H1 (cell line): Measurements from ENCODE around the gene MYLK4. TPM values are rescaled to one million over a fixed set of nuclear protein-coding genes. Genes with fewer than 3 reads are reported as not detected.

Experiments used
- CTCF ChIA-PET: fragments of 300-600 bp; sonication (Branson Sonifier 250); formaldehyde crosslinking; loops from one replicate; lab custom pipeline; 2021; ENCODE audit not compliant: partially characterized antibody; lab: Charles Lee
- POLR2A ChIA-PET: fragments of 300-600 bp; sonication (Branson Sonifier 250); formaldehyde crosslinking; loops from one replicate; lab custom pipeline; 2021; ENCODE audit warnings: inconsistent platforms; ENCODE audit not compliant: partially characterized antibody; lab: Charles Lee
- DNase-seq, 2 experiments: peaks; one replicate each; pipeline versions ENCODE4 v3.0.0 to v3.0.0-alpha.2; 2010 to 2022; ENCODE audit warnings: low spot score in 2 of 2, low read depth in 1 of 2, mixed read lengths in 1 of 2
- FAIRE-seq: peaks from 2 replicates; lab custom pipeline; 2011; peaks lifted over from hg19 to GRCh38; lab: Jason Lieb, UNC
- H2AFZ ChIP-seq: 2 replicates; pipeline ENCODE4 v1.8.1; 2012; ENCODE audit warnings: low read length, inconsistent platforms
- H2AK5ac ChIP-seq: 2 replicates; pipeline ENCODE4 v1.6.1; 2013; ENCODE audit warnings: low read depth, low read length
- H2BK120ac ChIP-seq: replicated peaks from 2 replicates; pipeline ENCODE3; 2013; ENCODE audit warnings: low read depth, low read length, inconsistent platforms
- H2BK12ac ChIP-seq: 2 replicates; pipeline ENCODE4 v1.6.1; 2013; ENCODE audit warnings: low read depth, low read length
- H2BK15ac ChIP-seq: 2 replicates; pipeline ENCODE4 v1.6.1; 2013; ENCODE audit warnings: low read length
- H2BK20ac ChIP-seq: 2 replicates; pipeline ENCODE4 v1.6.1; 2013; ENCODE audit warnings: low read length
- H2BK5ac ChIP-seq: 2 replicates; pipeline ENCODE4 v1.6.1; 2013; ENCODE audit warnings: low read depth, low read length
- H3K14ac ChIP-seq: 2 replicates; pipeline ENCODE4 v1.6.1; 2013; ENCODE audit warnings: inconsistent platforms; ENCODE audit not compliant: insufficient read length
- H3K18ac ChIP-seq: 2 replicates; pipeline ENCODE4 v1.6.1; 2013; ENCODE audit warnings: low read length; ENCODE audit errors: extremely low read depth
- H3K23ac ChIP-seq: 2 replicates; pipeline ENCODE4 v1.6.1; 2013; ENCODE audit warnings: inconsistent platforms; ENCODE audit not compliant: insufficient read length
- H3K23me2 ChIP-seq: 2 replicates; pipeline ENCODE4 v1.6.1; 2013; ENCODE audit warnings: low read depth, low read length
- H3K27ac ChIP-seq: 2 replicates; pipeline ENCODE4 v1.6.1; 2011; ENCODE audit warnings: low read depth, low read length, inconsistent platforms
- H3K27me3 ChIP-seq, 4 experiments: replicated peaks in 1 of 4; 1 replicate in 1 of 4; 2 replicates in 3 of 4; pipeline versions ENCODE4 v1.6.1 to v1.8.1; 2011 to 2013; ENCODE audit warnings: low read length in 3 of 4, mild to moderate bottlenecking in 3 of 4, inconsistent platforms in 2 of 4, mixed read lengths in 2 of 4, moderate library complexity in 1 of 4; ENCODE audit not compliant: control insufficient read depth in 3 of 4, insufficient read depth in 3 of 4; ENCODE audit errors: extremely low read depth in 1 of 4
- H3K36me3 ChIP-seq, 4 experiments: 2 replicates each; pipeline versions ENCODE4 v1.6.1 to v1.8.1; 2011 to 2013; ENCODE audit warnings: mild to moderate bottlenecking in 4 of 4, low read length in 3 of 4, moderate library complexity in 2 of 4, control low read depth in 1 of 4, inconsistent platforms in 1 of 4; ENCODE audit not compliant: insufficient read depth in 4 of 4, control insufficient read depth in 2 of 4
- H3K4ac ChIP-seq: replicated peaks from 2 replicates; pipeline ENCODE3; 2013; ENCODE audit warnings: low read length, low read depth, mixed read lengths, inconsistent platforms; ENCODE audit not compliant: insufficient read length
- H3K4me1 ChIP-seq, 4 experiments: replicated peaks in 1 of 4; 1 replicate in 1 of 4; 2 replicates in 3 of 4; pipeline versions ENCODE4 v1.6.1 to v1.8.1; 2011 to 2013; ENCODE audit warnings: low read length in 3 of 4, inconsistent platforms in 2 of 4, mixed read lengths in 1 of 4; ENCODE audit not compliant: insufficient read depth in 4 of 4, control insufficient read depth in 3 of 4
- H3K4me2 ChIP-seq, 2 experiments: 2 replicates each; pipeline versions ENCODE4 v1.6.1 to v1.8.1; 2011 to 2013; ENCODE audit warnings: low read depth in 2 of 2, low read length in 2 of 2, control low read depth in 1 of 2, inconsistent platforms in 1 of 2, mild to moderate bottlenecking in 1 of 2; ENCODE audit not compliant: insufficient read depth in 1 of 2
- H3K4me3 ChIP-seq, 4 experiments: fragments of 200-600, 300-600 bp in 1 of 4; sonication (generic), shearing (Covaris generic), sonication (Bioruptor Twin) in 1 of 4; 2 replicates each; pipeline versions ENCODE4 v1.5.1 to v1.8.1; 2011 to 2016; ENCODE audit warnings: low read length in 4 of 4, low read depth in 3 of 4, control low read depth in 2 of 4, inconsistent platforms in 2 of 4, mild to moderate bottlenecking in 2 of 4, mixed read lengths in 1 of 4, moderate library complexity in 1 of 4; ENCODE audit not compliant: insufficient read depth in 2 of 4; ENCODE audit errors: extremely low read depth in 1 of 4
- H3K56ac ChIP-seq: replicated peaks from 2 replicates; pipeline ENCODE3; 2013; ENCODE audit warnings: low read depth, mild to moderate bottlenecking, mixed read lengths, low read length, inconsistent platforms; ENCODE audit not compliant: insufficient read length
- H3K79me1 ChIP-seq: 2 replicates; pipeline ENCODE4 v1.6.1; 2013; ENCODE audit warnings: low read depth, low read length, control low read depth
- H3K79me2 ChIP-seq, 2 experiments: 2 replicates each; pipeline versions ENCODE4 v1.6.1 to v1.8.1; 2012 to 2013; ENCODE audit warnings: low read length in 2 of 2, mild to moderate bottlenecking in 2 of 2, inconsistent platforms in 1 of 2; ENCODE audit not compliant: insufficient read depth in 2 of 2, control insufficient read depth in 1 of 2
- H3K9ac ChIP-seq, 4 experiments: replicated peaks in 1 of 4; 1 replicate in 1 of 4; 2 replicates in 3 of 4; pipeline versions ENCODE4 v1.6.1 to v1.8.1; 2011 to 2013; ENCODE audit warnings: low read depth in 3 of 4, low read length in 3 of 4, control low read depth in 2 of 4, mild to moderate bottlenecking in 2 of 4, moderate library complexity in 2 of 4, inconsistent platforms in 1 of 4; ENCODE audit errors: extremely low read depth in 1 of 4
- H3K9me3 ChIP-seq, 2 experiments: 2 replicates each; pipeline versions ENCODE4 v1.6.1 to v1.8.1; 2012 to 2013; ENCODE audit warnings: mild to moderate bottlenecking in 2 of 2, moderate library complexity in 2 of 2, control low read depth in 1 of 2, inconsistent platforms in 1 of 2, low read depth in 1 of 2, low read length in 1 of 2, mixed read lengths in 1 of 2; ENCODE audit not compliant: insufficient read depth in 2 of 2
- H4K20me1 ChIP-seq, 2 experiments: replicated peaks in 1 of 2; 2 replicates each; pipeline versions ENCODE3 to v1.8.1; 2011 to 2013; ENCODE audit warnings: inconsistent platforms in 2 of 2, low read length in 2 of 2, mild to moderate bottlenecking in 1 of 2; ENCODE audit not compliant: insufficient read depth in 2 of 2, control insufficient read depth in 1 of 2
- H4K5ac ChIP-seq: 2 replicates; pipeline ENCODE4 v1.6.1; 2013; ENCODE audit warnings: low read length, low read depth, mixed read lengths, inconsistent platforms; ENCODE audit not compliant: insufficient read length
- H4K8ac ChIP-seq: 2 replicates; pipeline ENCODE4 v1.8.0; 2013; ENCODE audit warnings: mild to moderate bottlenecking, moderate library complexity, low read length, inconsistent platforms; ENCODE audit not compliant: insufficient read depth; ENCODE audit errors: extremely low read depth
- H4K91ac ChIP-seq: replicated peaks from 2 replicates; pipeline ENCODE3; 2013; ENCODE audit warnings: low read length, mixed read lengths, inconsistent platforms; ENCODE audit not compliant: insufficient read length
- EGR1 ChIP-seq: IDR thresholded peaks from 2 replicates; pipeline ENCODE4 v1.6.1; 2011; ENCODE audit warnings: low read depth, low read length, borderline replicate concordance
- NRF1 ChIP-seq: IDR thresholded peaks from 2 replicates; pipeline ENCODE4 v1.6.1; 2011; ENCODE audit warnings: mild to moderate bottlenecking, low read depth, low read length, improper control_type of control experiment
- POLR2A ChIP-seq, 2 experiments: IDR thresholded peaks; 1 replicate in 1 of 2; 2 replicates in 1 of 2; pipeline ENCODE4 v1.6.1; 2011; ENCODE audit warnings: low read depth in 2 of 2, low read length in 2 of 2, mild to moderate bottlenecking in 2 of 2; ENCODE audit errors: control extremely low read depth in 1 of 2
- POLR2AphosphoS5 ChIP-seq: IDR thresholded peaks from 2 replicates; pipeline ENCODE4 v1.6.1; 2011; ENCODE audit warnings: low read depth, low read length
- SIRT6 ChIP-seq: IDR thresholded peaks from one replicate; pipeline ENCODE4 v1.7.1; 2012; ENCODE audit warnings: low read length, inconsistent platforms
- SP1 ChIP-seq: IDR thresholded peaks from 2 replicates; pipeline ENCODE4 v1.6.1; 2011; ENCODE audit warnings: low read depth, low read length
- TAF1 ChIP-seq: IDR thresholded peaks from 2 replicates; pipeline ENCODE4 v1.6.1; 2011; ENCODE audit warnings: mild to moderate bottlenecking, low read depth, low read length
- TAF7 ChIP-seq: optimal IDR thresholded peaks from 2 replicates; pipeline ENCODE3; 2011; ENCODE audit warnings: low read depth, mild to moderate bottlenecking, inconsistent platforms, low read length, moderate library complexity, borderline replicate concordance
- YY1 ChIP-seq: IDR thresholded peaks from 2 replicates; pipeline ENCODE4 v1.6.1; 2011; ENCODE audit warnings: low read depth, mild to moderate bottlenecking, low read length
- WGBS, 2 experiments: shearing (Covaris generic) in 1 of 2; methylation state at CpG; one replicate each; pipeline versions ENCODE4 v1.1.6 to v1.1.7; 2013 to 2015; ENCODE audit warnings: low lambda C conversion rate in 2 of 2, mixed read lengths in 2 of 2, inconsistent platforms in 1 of 2, low coverage in 1 of 2, missing lambda C conversion rate in 1 of 2; ENCODE audit not compliant: insufficient replicate concordance in 2 of 2, insufficient coverage in 1 of 2, insufficient read length in 1 of 2; ENCODE audit errors: extremely low coverage in 1 of 2, missing lambda C conversion rate in 1 of 2; 5-methylcytosine and 5-hydroxymethylcytosine counted together
- polyA plus RNA-seq, 7 experiments: library from polyadenylated mRNA; depleted of rRNA in 3 of 7; stranded (reverse) in 5 of 7; unstranded in 2 of 7; fragments of >200 nt in 5 of 7; fragments of 200-250 nt in 2 of 7; gene quantifications; 1 replicate in 5 of 7; 2 replicates in 1 of 7; 4 replicates in 1 of 7; pipeline versions ENCODE4 v1.2.1 to v1.2.3, GENCODE V29; 2011 to 2013; ENCODE audit warnings: missing spikeins in 2 of 7, mixed read lengths in 2 of 7
- total RNA-seq: library from RNA; stranded (reverse); fragmentation: NEBNext Ultra II Directional; extraction: Animal tissue kit (Norgen Biotek cat#: 25700); gene quantifications from 2 replicates; pipeline ENCODE4 v1.2.1, GENCODE V29; 2021

MYLK4 gene
- total and polyA plus RNA-seq, 2 of the 8 experiments (the other 6 are each of a cell fraction or from before 2014, with no cell fraction given): 0.11 to 0.17 TPM

- peaks cover 0 to 11% (median 8%) of the 10 kb centered on the region in 4 experiments; a peak in 4 of 7 replicates for H3K4me1 ChIP-seq
- H3K56ac ChIP-seq: no peak overlapping the region
- H3K79me2 ChIP-seq: peaks cover 21 to 86% of the 10 kb centered on the region in 2 experiments
- H4K5ac ChIP-seq: no peak overlapping the region
- peaks cover 0 to 23% (median 6%) of the 10 kb centered on the region in 4 experiments; a peak in 5 of 8 replicates for H3K36me3 ChIP-seq
- no peak overlapping the region for H2BK12ac ChIP-seq
- no peak overlapping the region for H2BK20ac ChIP-seq
- H3K4me3 ChIP-seq: no peak overlapping the region; a peak in 1 of 8 replicates
- H3K27ac ChIP-seq: no peak overlapping the region
- no peak for DNase-seq
- POLR2A ChIA-PET: interaction anchor here (3.2 kb wide), 1 partner anchor 14 kb away, joined by 10 read pairs; no protein-coding TSS in a partner anchor
- no peaks in the 10 kb centered on the region for H3K27me3 ChIP-seq
- H2BK15ac ChIP-seq: no peak overlapping the region
- H3K14ac ChIP-seq: no peak overlapping the region
- no peak overlapping the region for H2BK5ac ChIP-seq
- H3K79me1 ChIP-seq: peaks cover 31% of the 10 kb centered on the region
- H3K23me2 ChIP-seq: peaks cover 8% of the 10 kb centered on the region
- H3K4me2 ChIP-seq: no peak overlapping the region; a peak in 2 of 4 replicates
- H3K18ac ChIP-seq: no peak overlapping the region
- peaks cover 14 to 26% of the 10 kb centered on the region in 2 experiments for H4K20me1 ChIP-seq
- H2AK5ac ChIP-seq: no peak overlapping the region
- H2AFZ ChIP-seq: no peak overlapping the region
- H4K8ac ChIP-seq: peak overlapping the region; percentile 66
- no peak overlapping the region for H3K4ac ChIP-seq
- H3K23ac ChIP-seq: no peak overlapping the region
- no peak overlapping the region for H3K9ac ChIP-seq
- TF ChIP-seq POLR2AphosphoS5: no peak
- no peak for TF ChIP-seq YY1
- TF ChIP-seq SIRT6: no peak
- TF ChIP-seq POLR2A (IDR thresholded peaks at IDR 0.05; ENCODE audit: control extremely low read depth in 1 of 2, low read depth in 2 of 2, low read length in 2 of 2): no peak
- TF ChIP-seq SP1: no peak
- TF ChIP-seq TAF1: no peak
- no peak for TF ChIP-seq TAF7
- no peak for TF ChIP-seq EGR1
- TF ChIP-seq NRF1: no peak
- H2BK120ac ChIP-seq: no peak overlapping the region
- WGBS, 2 experiments: 63% methylated on average over 13 of the region's 13 CpGs; no CpG with 5 or more reads in 1 of the 2 experiments
- FAIRE-seq: no peak
- CTCF ChIA-PET: interaction anchor here (1.0 to 3.9 kb wide), 10 partner anchors 11 to 182 kb away, joined by 3 to 20 read pairs (median 7); partner anchors contain the start of gene MYLK4
- no peaks in the 10 kb centered on the region for H3K9me3 ChIP-seq
- H4K91ac ChIP-seq: no peak overlapping the region
Observed at GRCh38 chr6:2770171-2770570, 19.4 kb upstream of the MYLK4 start.
